PC-3 (cell line): ENCODE measurements around the gene MAPK12. TPM values are rescaled to one million over a fixed set of nuclear protein-coding genes. Genes with fewer than 3 reads are reported as not detected.
A peak's percentile ranks its signal among the peaks of the same experiment; 100 is the strongest.

Experiments
- ATAC-seq: fragments of 200-7000 bp; cut with Tn5 transposase; 2 replicates; pipeline ENCODE4 v1.9.1; 2020; ENCODE audit warnings: mild to moderate bottlenecking, moderate library complexity
- BruUV-seq: library from RNA; stranded (reverse); fragments of 400-500 nt; replicated peaks from 2 replicates; lab custom pipeline; 2021; lab: Mats Ljungman, UMichigan
- CTCF ChIA-PET: fragments of 300-600 bp; sonication (Branson Sonifier 250); formaldehyde crosslinking; loops from one replicate; lab custom pipeline; 2022; ENCODE audit warnings: antibody characterized with exemption; lab: Charles Lee
- POLR2A ChIA-PET: fragments of 300-600 bp; sonication (Branson Sonifier 250); formaldehyde crosslinking; loops from one replicate; lab custom pipeline; 2022; ENCODE audit warnings: antibody characterized with exemption; ENCODE audit not compliant: unreplicated experiment; lab: Charles Lee
- DNase-seq: peaks from one replicate; pipeline ENCODE4 v3.0.0-alpha.2; 2015
- H2AFZ ChIP-seq: fragments of 300-600 bp; sonication (generic); 2 replicates; pipeline ENCODE4 v1.6.0; 2016; ENCODE audit warnings: antibody characterized with exemption, low read length
- H3F3A ChIP-seq: fragments of 300-600 bp; sonication (generic); one replicate; pipeline ENCODE4 v1.6.0; 2017; ENCODE audit warnings: antibody characterized with exemption, low read length, control low read depth, mild to moderate bottlenecking; ENCODE audit not compliant: unreplicated experiment
- H3K27ac ChIP-seq: fragments of 300-600 bp; sonication (generic); 2 replicates; pipeline ENCODE4 v1.5.1; 2016; ENCODE audit warnings: mild to moderate bottlenecking, low read length
- H3K27me3 ChIP-seq: fragments of 300-600 bp; sonication (generic); 2 replicates; pipeline ENCODE4 v1.6.1; 2016; ENCODE audit warnings: low read length, mixed read lengths
- H3K36me3 ChIP-seq: fragments of 300-600 bp; sonication (generic); 2 replicates; pipeline ENCODE4 v1.6.1; 2016; ENCODE audit warnings: low read depth, mixed run types, low read length, mixed read lengths
- H3K4me1 ChIP-seq: fragments of 300-600 bp; sonication (generic); 2 replicates; pipeline ENCODE4 v1.5.1; 2016; ENCODE audit warnings: low read length; ENCODE audit not compliant: insufficient read depth
- H3K4me2 ChIP-seq: fragments of 300-600 bp; sonication (generic); 2 replicates; pipeline ENCODE4 v1.6.0; 2016; ENCODE audit warnings: low read length
- H3K4me3 ChIP-seq: fragments of 300-600 bp; sonication (generic); 2 replicates; pipeline ENCODE4 v1.5.1; 2016; ENCODE audit warnings: mild to moderate bottlenecking, low read length, mixed read lengths
- H3K79me2 ChIP-seq: fragments of 300-600 bp; sonication (generic); 2 replicates; pipeline ENCODE4 v1.6.1; 2017; ENCODE audit warnings: low read length, mixed read lengths
- H3K9ac ChIP-seq: fragments of 300-600 bp; sonication (generic); 2 replicates; pipeline ENCODE4 v1.6.0; 2016; ENCODE audit warnings: mild to moderate bottlenecking, low read length
- H3K9me2 ChIP-seq: fragments of 300-600 bp; sonication (generic); replicated peaks from 2 replicates; pipeline ENCODE4 v1.6.1; 2016; ENCODE audit warnings: mixed run types, low read length, mixed read lengths
- H3K9me3 ChIP-seq: fragments of 300-600 bp; sonication (generic); 2 replicates; pipeline ENCODE4 v1.6.1; 2016; ENCODE audit warnings: low read length, mixed read lengths
- H4K20me1 ChIP-seq: fragments of 300-600 bp; sonication (generic); 2 replicates; pipeline ENCODE4 v1.6.1; 2016; ENCODE audit warnings: low read length, mixed read lengths
- CTCF ChIP-seq: fragments of 300-600 bp; sonication (generic); conservative IDR thresholded peaks from 2 replicates; pipeline ENCODE4 v1.5.1; 2017; ENCODE audit warnings: antibody characterized with exemption, low read depth, mild to moderate bottlenecking, low read length
- EZH2 ChIP-seq: fragments of 300-600 bp; sonication (generic); IDR thresholded peaks from one replicate; pipeline ENCODE4 v1.6.1; 2017; ENCODE audit warnings: antibody characterized with exemption, mild to moderate bottlenecking, low read length; ENCODE audit not compliant: unreplicated experiment
- EZH2phosphoT487 ChIP-seq: fragments of 300-600 bp; sonication (generic); IDR thresholded peaks from 2 replicates; pipeline ENCODE4 v1.6.1; 2018; ENCODE audit warnings: mild to moderate bottlenecking, antibody characterized with exemption, low read length, borderline replicate concordance
- intact Hi-C: fragments of 100-400 bp; cut with micrococcal nuclease; formaldehyde crosslinking; loops from 2 replicates; pipeline ENCODE4 v1.9.0; 2023
- total RNA-seq: library from RNA; depleted of rRNA; stranded (reverse); fragments of >200 nt; gene quantifications from 2 replicates; pipeline ENCODE4 v1.2.3, GENCODE V29; 2014

MAPK12 gene
- total RNA-seq, 1 experiment from 2014 or later, result 22.4 TPM

GRCh38 chr22:50211147-50211546 lies 50.3 kb downstream of the MAPK12 start:
- ATAC-seq (no peak), DNase-seq (no peak)
- CTCF ChIA-PET, result no interaction called here
- Histone ChIP-seq H3K4me1 (no peaks in the 10 kb centered on the region), H3K9me3 (no peaks in the 10 kb centered on the region), H4K20me1 (no peaks in the 10 kb centered on the region), H3K79me2 (no peaks in the 10 kb centered on the region), H3K4me3 (no peak overlapping the region), H3K9ac (no peak overlapping the region), H3F3A (no peaks in the 10 kb centered on the region), H2AFZ (no peak overlapping the region), H3K27me3 (no peaks in the 10 kb centered on the region), H3K4me2 (no peak overlapping the region), H3K27ac (no peak overlapping the region), H3K9me2 (no peaks in the 10 kb centered on the region), H3K36me3 (peaks cover 2% of the 10 kb centered on the region; the same call in 1 of the 2 replicates)
- intact Hi-C loops, result no loop called here
- POLR2A ChIA-PET, result no interaction called here
- TF ChIP-seq CTCF (no peak), EZH2phosphoT487 (no peak), EZH2 (no peak)
- BruUV-seq, result no TSS peak

- no peak for DNase-seq
- no peak for ATAC-seq
- intact Hi-C loops, result no loop called here
- Histone ChIP-seq H2AFZ (no peak overlapping the region), H3K9ac (no peak overlapping the region), H3K27ac (no peak overlapping the region), H3K79me2 (no peaks in the 10 kb centered on the region), H3F3A (no peaks in the 10 kb centered on the region), H4K20me1 (no peaks in the 10 kb centered on the region), H3K4me2 (no peak overlapping the region), H3K4me3 (no peak overlapping the region), H3K9me3 (no peaks in the 10 kb centered on the region), H3K27me3 (no peaks in the 10 kb centered on the region), H3K9me2 (no peaks in the 10 kb centered on the region), H3K36me3 (peaks cover 2% of the 10 kb centered on the region; the same call in 1 of the 2 replicates), H3K4me1 (no peaks in the 10 kb centered on the region)
- ChIA-PET POLR2A (no interaction called here), CTCF (no interaction called here)
- BruUV-seq, result no TSS peak
- TF ChIP-seq CTCF (no peak), EZH2 (no peak), EZH2phosphoT487 (no peak)
These were observed 50.9 kb downstream of the MAPK12 start for GRCh38 chr22:50210378-50211139.

DNA sequence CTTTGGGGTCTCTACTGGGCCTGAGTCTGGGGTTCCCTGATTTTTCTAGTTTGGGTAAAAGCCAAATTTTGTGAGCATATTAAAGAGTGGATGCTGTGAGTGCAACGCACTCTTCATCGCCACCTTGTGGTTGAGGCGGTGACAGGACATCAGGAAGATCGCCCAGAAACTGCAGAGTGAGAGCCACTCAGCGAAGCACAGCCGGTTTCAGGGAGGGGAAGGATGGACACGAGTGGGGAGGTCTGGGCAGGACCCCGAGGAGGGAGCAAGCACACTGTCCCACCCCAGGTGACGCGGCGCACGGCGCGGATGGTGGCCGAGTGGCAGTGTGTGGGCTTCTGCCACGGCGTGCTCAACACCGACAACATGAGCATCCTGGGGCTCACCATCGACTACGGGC lies 51.6 kb downstream of the MAPK12 start:
- ChIA-PET POLR2A (no interaction called here), CTCF (no interaction called here)
- H3K9me2 ChIP-seq, result no peaks in the 10 kb centered on the region
- H3F3A ChIP-seq, result no peaks in the 10 kb centered on the region
- H4K20me1 ChIP-seq, result no peaks in the 10 kb centered on the region
- H2AFZ ChIP-seq, result no peak overlapping the region
- BruUV-seq, result no TSS peak
- no peak overlapping the region for H3K4me3 ChIP-seq
- H3K27me3 ChIP-seq, result no peaks in the 10 kb centered on the region
- H3K9me3 ChIP-seq, result no peaks in the 10 kb centered on the region
- intact Hi-C loops, result no loop called here
- H3K4me2 ChIP-seq, result no peak overlapping the region
- no peaks in the 10 kb centered on the region for H3K79me2 ChIP-seq
- TF ChIP-seq EZH2phosphoT487, result no peak
- peak; percentile 78 for TF ChIP-seq CTCF
- ATAC-seq (peak; percentile 64), DNase-seq (peak; percentile 66)
- no peaks in the 10 kb centered on the region for H3K4me1 ChIP-seq
- H3K27ac ChIP-seq, result no peak overlapping the region
- peaks cover 2% of the 10 kb centered on the region; the same call in 1 of the 2 replicates for H3K36me3 ChIP-seq
- H3K9ac ChIP-seq, result no peak overlapping the region
